ENCODE measurements around the gene DLG5. TPM values are rescaled to one million over a fixed set of nuclear protein-coding genes. Genes with fewer than 3 reads are reported as not detected.

The DLG5 gene
- polyA plus RNA-seq, 1 of the 3 experiments (the other 2 are of a cell fraction) = 31.3 TPM

DNA sequence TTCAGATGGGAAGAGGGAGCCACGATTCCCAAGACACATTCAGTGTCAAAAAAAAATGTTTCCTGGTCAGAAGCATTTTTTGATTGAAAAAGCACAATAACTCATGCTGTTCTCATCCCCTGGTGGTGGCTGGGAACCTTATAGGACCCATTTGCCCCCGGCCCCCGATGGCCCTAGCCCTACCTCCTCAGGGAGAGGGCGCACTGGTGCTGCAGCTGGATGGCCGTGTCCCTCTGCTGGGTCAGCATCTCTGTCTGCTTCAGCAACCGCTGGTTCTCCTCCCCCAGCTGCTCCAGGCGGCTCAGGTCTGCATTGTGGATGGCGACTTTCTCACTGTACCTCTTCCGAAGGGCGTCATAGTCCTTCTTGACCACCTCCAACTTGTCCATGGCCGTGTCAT is 83.3 kb downstream of the DLG5 start:
- WGBS (ENCODE audit: low lambda C conversion rate) = 97% methylated on average over 7 of the region's 11 CpGs

GRCh38 chr10:77842652-77843212 is 83.8 kb downstream of the DLG5 start:
- DNase-seq = peak; percentile 73
- Histone ChIP-seq H3K27me3 (ENCODE audit: insufficient read depth) (no peaks in the 10 kb centered on the region), H3K4me3 (ENCODE audit: low read depth in 2 of 2, low read length in 1 of 2) (no peak overlapping the region), H3F3A (replicated peaks; ENCODE audit: insufficient read depth) (peaks cover 21% of the 10 kb centered on the region), H3K9me2 (no peaks in the 10 kb centered on the region), H3K4me2 (no peak overlapping the region), H2AFZ (ENCODE audit: low read depth) (no peak overlapping the region), H3K4me1 (ENCODE audit: control insufficient read depth in 1 of 2, insufficient read depth in 2 of 2, low read depth in 1 of 2, low read length in 1 of 2) (peaks cover 16 to 38% of the 10 kb centered on the region in 2 experiments; a peak in 3 of 4 replicates), H3K27ac (ENCODE audit: low read depth in 2 of 2, low read length in 1 of 2) (peak overlapping the region in 1 of 2 experiments; percentile 76; a peak in 2 of 4 replicates), H3K79me2 (ENCODE audit: insufficient read depth) (peaks cover 11% of the 10 kb centered on the region; the same call in 1 of the 2 replicates), H3K9ac (no peak overlapping the region), H4K20me1 (ENCODE audit: insufficient read depth) (no peaks in the 10 kb centered on the region), H3K9me3 (no peaks in the 10 kb centered on the region), H3K36me3 (replicated peaks in 1 of 2; ENCODE audit: control insufficient read depth in 1 of 2, insufficient read depth in 2 of 2, low read length in 1 of 2) (peaks cover 30 to 38% of the 10 kb centered on the region in 2 experiments)
- CTCF ChIA-PET = interaction anchor here (1.0 to 2.0 kb wide), 2 partner anchors 132 to 669 kb away, joined by 5 read pairs; no protein-coding TSS in a partner anchor
- POLR2A ChIA-PET = no interaction called here
- WGBS (ENCODE audit: low lambda C conversion rate) = 86% methylated on average over 5 of the region's 5 CpGs
- TF ChIP-seq MXI1 (IDR thresholded peaks at IDR 0.05; ENCODE audit: low read depth, low read length) = peak; percentile 78
- TF ChIP-seq EP300 (IDR thresholded peaks at IDR 0.05; ENCODE audit: borderline replicate concordance in 1 of 2, low read depth in 1 of 2, low read length in 1 of 2) = peak in 1 of 2 experiments; percentile 58; a peak in 2 of 4 replicates
- peak; percentile 11 for TF ChIP-seq CHD2 (IDR thresholded peaks at IDR 0.05; ENCODE audit: low read length, partially characterized antibody)
- TF ChIP-seq SIN3A (IDR thresholded peaks at IDR 0.05; ENCODE audit: borderline replicate concordance, low read depth, low read length) = no peak
- TF ChIP-seq EZH2phosphoT487 (IDR thresholded peaks at IDR 0.05; ENCODE audit: borderline replicate concordance, low read depth) = no peak
- no peak for TF ChIP-seq ELF1 (IDR thresholded peaks at IDR 0.05)
- no peak for TF ChIP-seq ZBTB33 (IDR thresholded peaks at IDR 0.05; ENCODE audit: borderline replicate concordance, low read depth)
- TF ChIP-seq FOXJ3 (CRISPR knock-in tag; IDR thresholded peaks at IDR 0.05) = 0 out of 2 replicates have a peak, but pooled peaks have one; percentile 37
- TF ChIP-seq, protein P1, sequence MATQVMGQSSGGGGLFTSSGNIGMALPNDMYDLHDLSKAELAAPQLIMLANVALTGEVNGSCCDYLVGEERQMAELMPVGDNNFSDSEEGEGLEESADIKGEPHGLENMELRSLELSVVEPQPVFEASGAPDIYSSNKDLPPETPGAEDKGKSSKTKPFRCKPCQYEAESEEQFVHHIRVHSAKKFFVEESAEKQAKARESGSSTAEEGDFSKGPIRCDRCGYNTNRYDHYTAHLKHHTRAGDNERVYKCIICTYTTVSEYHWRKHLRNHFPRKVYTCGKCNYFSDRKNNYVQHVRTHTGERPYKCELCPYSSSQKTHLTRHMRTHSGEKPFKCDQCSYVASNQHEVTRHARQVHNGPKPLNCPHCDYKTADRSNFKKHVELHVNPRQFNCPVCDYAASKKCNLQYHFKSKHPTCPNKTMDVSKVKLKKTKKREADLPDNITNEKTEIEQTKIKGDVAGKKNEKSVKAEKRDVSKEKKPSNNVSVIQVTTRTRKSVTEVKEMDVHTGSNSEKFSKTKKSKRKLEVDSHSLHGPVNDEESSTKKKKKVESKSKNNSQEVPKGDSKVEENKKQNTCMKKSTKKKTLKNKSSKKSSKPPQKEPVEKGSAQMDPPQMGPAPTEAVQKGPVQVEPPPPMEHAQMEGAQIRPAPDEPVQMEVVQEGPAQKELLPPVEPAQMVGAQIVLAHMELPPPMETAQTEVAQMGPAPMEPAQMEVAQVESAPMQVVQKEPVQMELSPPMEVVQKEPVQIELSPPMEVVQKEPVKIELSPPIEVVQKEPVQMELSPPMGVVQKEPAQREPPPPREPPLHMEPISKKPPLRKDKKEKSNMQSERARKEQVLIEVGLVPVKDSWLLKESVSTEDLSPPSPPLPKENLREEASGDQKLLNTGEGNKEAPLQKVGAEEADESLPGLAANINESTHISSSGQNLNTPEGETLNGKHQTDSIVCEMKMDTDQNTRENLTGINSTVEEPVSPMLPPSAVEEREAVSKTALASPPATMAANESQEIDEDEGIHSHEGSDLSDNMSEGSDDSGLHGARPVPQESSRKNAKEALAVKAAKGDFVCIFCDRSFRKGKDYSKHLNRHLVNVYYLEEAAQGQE (IDR thresholded peaks at IDR 0.05; ENCODE audit: low read depth, low read length) = no peak
- 0 out of 2 replicates have a peak, but pooled peaks have one; percentile 17 for TF ChIP-seq GATA2 (CRISPR knock-in tag; IDR thresholded peaks at IDR 0.05)
- TF ChIP-seq JUND (IDR thresholded peaks at IDR 0.05) = no peak
- TF ChIP-seq RCOR1 (IDR thresholded peaks at IDR 0.05; ENCODE audit: low read length) = 0 out of 2 replicates have a peak, but pooled peaks have one; percentile 45

More for the DNA sequence above, 83.3 kb downstream of the DLG5 start:
- no peak overlapping the region for H3K4me2 ChIP-seq
- DNase-seq = peak; percentile 51
- no peaks in the 10 kb centered on the region for H3K9me3 ChIP-seq
- TF ChIP-seq FOXJ3 (CRISPR knock-in tag; IDR thresholded peaks at IDR 0.05) = 0 out of 2 replicates have a peak, but pooled peaks have one; percentile 11
- TF ChIP-seq, protein P2, sequence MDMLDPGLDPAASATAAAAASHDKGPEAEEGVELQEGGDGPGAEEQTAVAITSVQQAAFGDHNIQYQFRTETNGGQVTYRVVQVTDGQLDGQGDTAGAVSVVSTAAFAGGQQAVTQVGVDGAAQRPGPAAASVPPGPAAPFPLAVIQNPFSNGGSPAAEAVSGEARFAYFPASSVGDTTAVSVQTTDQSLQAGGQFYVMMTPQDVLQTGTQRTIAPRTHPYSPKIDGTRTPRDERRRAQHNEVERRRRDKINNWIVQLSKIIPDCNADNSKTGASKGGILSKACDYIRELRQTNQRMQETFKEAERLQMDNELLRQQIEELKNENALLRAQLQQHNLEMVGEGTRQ (IDR thresholded peaks at IDR 0.05; ENCODE audit: borderline replicate concordance, low read depth, low read length) = no peak
- TF ChIP-seq RAD21 (IDR thresholded peaks at IDR 0.05; ENCODE audit: low read length) = 0 out of 2 replicates have a peak, but pooled peaks have one; percentile 21
- H3K9me2 ChIP-seq = no peaks in the 10 kb centered on the region
- no peak overlapping the region for H2AFZ ChIP-seq (ENCODE audit: low read depth)
- H3K36me3 ChIP-seq (replicated peaks in 1 of 2; ENCODE audit: control insufficient read depth in 1 of 2, insufficient read depth in 2 of 2, low read length in 1 of 2) = peaks cover 30 to 36% of the 10 kb centered on the region in 2 experiments
- peaks cover 16 to 33% of the 10 kb centered on the region in 2 experiments; a peak in 3 of 4 replicates for H3K4me1 ChIP-seq (ENCODE audit: control insufficient read depth in 1 of 2, insufficient read depth in 2 of 2, low read depth in 1 of 2, low read length in 1 of 2)
- no peak overlapping the region for H3K9ac ChIP-seq
- H3K27ac ChIP-seq (ENCODE audit: low read depth in 2 of 2, low read length in 1 of 2) = peak overlapping the region in 1 of 2 experiments; percentile 76; a peak in 2 of 4 replicates
- no peak overlapping the region for H3K4me3 ChIP-seq (ENCODE audit: low read depth in 2 of 2, low read length in 1 of 2)
- POLR2A ChIA-PET = no interaction called here
- H3K79me2 ChIP-seq (ENCODE audit: insufficient read depth) = peaks cover 11% of the 10 kb centered on the region; the same call in 1 of the 2 replicates
- H4K20me1 ChIP-seq (ENCODE audit: insufficient read depth) = no peaks in the 10 kb centered on the region
- peaks cover 21% of the 10 kb centered on the region for H3F3A ChIP-seq (replicated peaks; ENCODE audit: insufficient read depth)
- CTCF ChIA-PET = no interaction called here
- no peaks in the 10 kb centered on the region for H3K27me3 ChIP-seq (ENCODE audit: insufficient read depth)
